ENCODE measurements around the gene PTPN3.
A peak's percentile ranks its signal among the peaks of the same experiment; 100 is the strongest.

The PTPN3 gene

DNA sequence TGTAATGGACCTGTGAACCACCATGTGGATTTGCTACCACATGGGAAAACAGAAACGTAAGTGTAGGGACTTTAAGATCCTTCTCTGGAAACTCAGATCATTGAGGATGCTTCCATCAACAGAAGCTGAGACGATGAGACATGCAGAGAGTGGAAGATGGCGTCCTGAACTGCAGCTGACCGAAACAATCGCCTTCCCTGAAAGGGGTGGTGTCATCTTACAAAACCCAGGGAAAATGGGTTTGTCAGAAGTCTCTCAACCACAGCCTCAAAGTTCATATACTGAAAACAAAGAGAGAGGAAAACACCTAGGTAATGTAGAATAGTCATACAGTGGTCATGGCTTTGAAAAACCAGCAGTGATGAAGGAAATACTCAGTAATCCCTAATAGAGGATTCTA, 6.6 kb upstream of the PTPN3 start:
- DNase-seq = no peak

DNA sequence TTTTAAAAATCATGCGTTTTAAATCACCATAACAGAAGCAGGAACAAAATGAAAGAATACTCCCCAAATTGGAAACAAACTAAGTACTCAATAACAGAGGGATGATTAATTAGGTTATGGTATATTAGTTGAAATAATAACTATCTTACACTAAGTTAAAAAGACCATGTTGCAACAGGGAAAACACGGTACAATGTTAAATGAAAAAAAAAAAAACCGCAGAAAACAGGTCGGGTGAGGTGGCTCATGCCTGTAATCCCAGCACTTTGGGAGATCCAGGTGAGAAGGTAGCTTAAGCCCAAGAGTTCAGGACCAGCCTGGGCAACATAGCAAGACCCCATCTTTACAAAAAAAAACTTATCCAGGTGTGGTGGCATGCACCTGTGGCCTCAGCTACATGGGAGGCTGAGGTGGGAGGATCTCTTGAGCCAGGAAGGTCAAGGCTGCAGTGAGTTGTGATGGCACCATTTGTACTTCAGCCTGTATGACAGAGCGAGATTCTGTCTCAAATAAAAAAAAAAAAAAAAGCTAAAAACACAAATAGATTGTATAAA, 2.4 kb upstream of the PTPN3 start:
- no peak for DNase-seq

DNA sequence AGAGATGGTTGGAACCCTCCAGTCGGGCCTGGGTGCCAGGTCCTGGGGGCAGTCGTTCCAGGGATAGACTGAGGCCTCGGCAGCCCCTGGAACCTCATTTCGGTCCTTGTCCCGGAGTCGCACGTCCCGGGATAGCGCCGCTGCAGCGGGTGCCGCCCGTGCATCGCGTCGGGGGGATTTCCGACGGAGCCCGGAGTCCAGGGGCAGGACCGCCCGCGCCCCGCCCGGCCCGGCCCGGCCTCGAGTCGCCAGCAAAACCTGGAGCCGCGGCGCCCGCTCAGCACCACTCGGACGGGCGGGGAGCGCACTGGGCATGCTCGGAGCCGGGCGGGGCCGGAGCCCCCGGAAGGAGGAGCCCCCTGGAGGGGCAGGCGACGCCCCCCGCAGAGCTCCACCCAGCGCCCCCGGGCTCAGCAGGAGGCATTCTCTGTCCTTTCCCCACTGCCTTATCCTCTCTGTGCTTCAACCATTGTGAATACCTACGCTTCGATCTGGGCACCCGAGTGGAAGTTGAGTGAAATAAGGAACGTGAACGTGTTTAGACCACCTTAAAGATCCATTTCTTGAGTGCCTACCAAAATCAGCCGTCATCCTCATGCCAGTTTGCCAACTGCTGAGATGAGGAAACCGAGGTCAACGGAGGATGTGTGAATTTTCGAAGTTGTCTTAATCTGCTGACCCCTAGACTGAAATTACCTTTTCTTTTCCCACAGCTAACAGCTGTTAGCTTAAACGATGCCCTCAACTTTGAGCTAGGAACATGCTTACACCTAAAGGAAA, 1.7 kb upstream of the PTPN3 start:
- DNase-seq = peak; percentile 45

DNA sequence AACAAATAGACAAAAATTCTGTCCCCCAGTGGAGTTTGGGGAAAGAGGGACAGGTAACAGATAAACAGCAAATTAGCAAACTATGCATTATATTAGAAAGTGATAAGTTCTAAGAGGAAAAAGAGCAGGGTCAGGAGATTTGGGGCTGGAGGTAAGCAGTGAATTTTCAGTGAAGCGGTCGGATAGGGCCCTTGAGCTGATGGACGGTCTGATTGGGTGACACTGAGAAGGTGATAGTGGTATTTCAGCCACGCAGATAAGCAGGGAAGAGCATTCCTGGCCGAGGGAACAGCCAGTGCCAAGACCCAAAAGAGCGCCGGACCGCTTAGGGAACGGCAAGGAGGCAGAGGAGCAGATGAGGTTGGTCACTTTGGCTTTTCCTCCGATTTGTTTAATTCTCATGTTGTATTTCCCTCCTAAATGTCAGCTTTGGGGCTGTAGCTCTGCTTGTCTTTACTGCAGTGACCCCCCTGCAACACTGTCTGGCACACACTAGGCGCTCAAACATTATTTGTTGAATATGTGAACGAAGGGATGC, 1.1 kb upstream of the PTPN3 start:
- DNase-seq = no peak

DNA sequence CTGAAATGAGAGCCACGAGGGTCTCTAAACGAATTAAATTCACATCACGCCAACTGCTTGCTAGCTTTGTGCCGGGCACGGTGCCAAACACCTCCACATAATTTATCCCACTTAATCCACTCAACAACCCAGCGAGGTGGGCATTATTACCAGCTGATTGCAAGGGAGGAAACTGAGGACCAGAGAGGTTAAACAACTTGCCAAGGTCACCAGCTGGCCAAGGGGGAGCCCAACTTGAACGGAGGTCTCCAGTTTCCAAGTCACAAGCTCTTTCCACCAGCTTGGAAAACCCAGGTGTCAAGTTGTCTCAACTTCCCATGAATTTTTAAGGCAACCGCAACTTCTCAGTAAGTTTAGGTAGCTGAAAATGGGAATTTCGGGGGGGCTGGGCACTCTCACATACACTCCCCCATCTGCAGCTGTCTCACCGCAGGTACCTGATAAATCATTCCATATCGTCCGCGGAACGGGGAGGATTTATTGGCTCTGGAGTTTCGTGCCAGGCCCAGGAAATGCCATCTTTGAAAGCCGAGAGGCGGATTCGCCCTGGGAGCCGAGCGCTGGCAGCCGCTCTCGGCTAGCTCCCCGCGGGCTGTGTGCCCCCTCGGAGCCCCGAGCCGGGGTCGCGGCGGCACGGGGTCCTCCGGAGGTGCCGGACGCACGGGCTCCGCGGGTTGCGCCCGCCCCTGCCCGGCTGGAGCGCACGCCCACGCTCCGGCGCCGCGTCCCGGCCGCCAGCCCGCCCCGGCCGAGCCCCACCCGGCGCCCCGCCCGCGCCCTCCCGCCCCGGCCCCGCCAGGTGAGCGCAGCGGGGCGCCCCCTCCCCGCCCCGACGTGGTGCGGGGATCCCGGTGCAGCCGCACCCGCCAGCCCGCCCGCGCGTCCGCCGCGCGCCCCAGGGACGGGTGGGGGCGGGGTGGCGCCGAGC, 617 bp downstream of the PTPN3 start:
- DNase-seq = peak; percentile 69

DNA sequence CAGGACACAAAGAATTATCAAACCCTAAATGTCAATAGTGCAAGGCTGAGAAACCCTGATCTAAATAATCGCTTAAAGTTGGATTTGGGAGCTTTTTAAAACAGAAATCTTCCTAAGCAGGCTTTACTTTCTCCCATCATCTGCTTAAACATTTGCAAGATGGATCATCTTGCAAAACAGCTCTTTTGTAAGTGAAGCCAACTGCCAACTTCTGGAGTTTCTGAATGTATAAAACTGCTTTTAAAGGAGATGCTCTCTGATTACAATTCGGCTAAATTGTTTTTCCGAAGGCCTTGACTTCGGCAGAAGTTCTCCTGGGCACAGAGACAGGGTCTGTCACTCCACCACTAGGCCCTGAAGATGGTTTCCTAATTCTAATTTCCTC, 1.3 kb downstream of the PTPN3 start:
- DNase-seq = no peak

DNA sequence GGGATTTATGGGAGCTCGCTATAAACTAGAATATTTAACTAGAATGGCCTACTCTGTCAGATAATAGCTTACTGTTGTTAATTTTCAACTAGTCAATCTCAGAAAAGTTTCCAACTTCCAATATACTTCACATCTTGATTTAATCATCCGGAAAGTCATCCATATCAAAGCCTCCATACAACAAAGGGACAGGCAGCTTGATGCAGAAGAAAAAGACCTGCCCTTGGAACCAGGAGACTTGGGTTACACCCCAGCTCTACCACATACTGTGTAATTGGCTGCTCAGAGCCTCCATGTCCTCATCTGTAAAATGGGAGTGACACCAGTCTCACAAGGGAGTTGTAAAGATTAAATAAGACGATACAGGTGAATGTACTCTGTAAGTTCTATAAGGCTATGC, 1.9 kb downstream of the PTPN3 start:
- no peak for DNase-seq

DNA sequence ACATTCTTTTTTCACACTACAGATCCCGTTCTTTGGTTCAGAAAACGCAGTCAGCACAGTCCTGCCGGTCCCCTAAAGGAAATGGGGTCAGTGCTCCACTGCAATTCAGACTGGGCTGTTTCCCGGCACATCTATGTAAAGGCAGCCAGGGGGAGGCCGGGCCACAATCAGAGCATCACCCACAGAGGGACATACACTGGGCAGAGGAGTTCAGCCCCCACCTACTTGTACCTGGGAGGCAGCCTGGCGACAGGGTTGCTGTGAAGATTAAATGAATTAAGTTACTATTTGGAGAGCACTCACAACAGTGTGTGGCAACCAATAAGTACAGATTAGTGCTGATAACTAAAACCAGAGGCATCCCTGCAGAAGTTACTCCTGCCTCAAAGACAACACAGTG, 4.5 kb downstream of the PTPN3 start:
- no peak for DNase-seq

DNA sequence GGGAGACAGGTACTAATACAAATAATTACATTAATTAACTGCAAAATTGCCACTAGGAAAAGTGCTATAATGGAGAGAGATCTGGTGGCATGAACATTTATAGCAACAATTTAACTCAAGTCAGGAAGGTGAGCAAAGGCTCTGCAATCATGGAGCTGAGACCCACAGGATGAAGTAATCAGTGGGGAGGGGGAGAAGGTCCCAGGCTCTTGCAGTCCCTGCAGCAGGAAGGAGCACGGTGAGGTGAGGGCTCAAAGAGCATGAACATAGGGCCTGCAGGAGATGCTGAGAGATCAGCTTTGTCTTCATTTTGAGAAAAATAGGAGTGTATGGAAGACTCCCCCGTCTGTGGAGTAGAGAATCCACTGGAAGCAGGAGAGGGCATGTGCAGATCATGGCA, 6.5 kb downstream of the PTPN3 start:
- no peak for DNase-seq

DNA sequence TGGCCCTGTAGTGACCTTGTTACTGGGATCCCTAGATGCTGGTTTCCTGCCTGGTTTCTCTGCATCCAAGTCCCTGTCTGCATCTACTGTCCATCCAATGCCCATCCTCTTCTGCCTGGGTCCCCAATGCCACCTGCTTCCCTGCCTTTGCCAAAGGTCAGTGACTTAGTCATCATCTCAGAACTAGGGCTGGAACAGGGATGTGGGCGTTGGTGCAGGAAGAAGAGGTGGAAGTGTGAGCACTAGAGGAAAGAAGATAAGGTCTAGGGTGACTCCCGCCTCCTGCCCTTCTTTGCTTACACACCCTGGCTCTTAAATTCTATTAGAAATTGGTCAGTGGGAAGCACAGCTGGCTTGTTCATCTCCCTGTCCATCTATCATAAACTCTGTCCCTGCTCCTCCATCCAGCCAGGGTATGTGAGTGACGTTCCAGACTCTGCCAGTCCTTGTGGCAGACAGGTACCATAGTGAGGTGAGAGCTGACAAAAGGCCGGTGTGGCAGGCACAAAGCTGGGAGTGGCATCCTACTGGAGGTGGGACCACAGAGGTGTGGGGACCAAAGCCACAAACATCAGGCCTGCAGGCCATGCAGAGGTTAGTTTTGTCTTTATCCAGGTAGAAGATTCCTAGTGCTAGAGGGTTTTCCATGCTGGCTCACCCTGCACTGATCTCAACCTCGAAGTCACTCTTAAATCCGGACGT, 9.2 kb downstream of the PTPN3 start:
- DNase-seq = no peak

DNA sequence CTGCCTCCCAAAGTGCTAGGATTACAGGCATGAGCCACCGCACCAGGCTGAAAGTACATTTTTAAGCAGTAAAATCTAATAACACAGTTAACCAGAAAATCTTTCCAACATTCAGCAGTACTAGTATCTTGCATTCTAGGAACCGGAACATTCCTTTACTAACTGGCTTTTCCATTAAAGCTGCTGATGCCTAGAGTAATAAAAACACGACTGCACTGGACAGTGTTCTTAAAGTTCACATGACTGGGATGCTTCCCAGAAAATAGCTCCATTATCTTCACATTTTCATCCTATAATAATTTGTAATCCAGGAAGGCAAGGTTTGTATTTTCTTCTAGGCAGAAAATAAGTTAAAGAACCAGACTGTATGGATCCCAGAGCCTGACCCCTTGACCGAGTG, 9.8 kb downstream of the PTPN3 start:
- no peak for DNase-seq

DNA sequence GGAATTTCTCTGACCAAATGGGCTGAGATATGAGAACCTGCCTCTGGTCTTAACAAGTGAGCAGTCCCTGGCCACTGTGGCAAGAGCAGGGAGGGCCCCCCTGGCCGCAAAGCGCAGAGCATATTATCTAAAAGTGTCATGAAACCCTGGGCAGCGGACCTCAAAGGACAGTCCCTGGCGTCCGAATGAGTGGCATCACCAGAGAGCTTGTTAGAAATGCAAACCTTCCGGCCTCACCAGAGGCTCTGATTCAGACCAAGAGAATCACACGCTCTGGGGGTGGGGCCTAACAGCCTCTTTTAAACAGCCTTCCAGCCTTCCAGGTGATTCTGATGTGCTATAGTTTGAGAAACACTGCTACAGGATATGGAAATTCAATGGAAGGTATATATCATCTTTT, 10.9 kb downstream of the PTPN3 start:
- DNase-seq = no peak

DNA sequence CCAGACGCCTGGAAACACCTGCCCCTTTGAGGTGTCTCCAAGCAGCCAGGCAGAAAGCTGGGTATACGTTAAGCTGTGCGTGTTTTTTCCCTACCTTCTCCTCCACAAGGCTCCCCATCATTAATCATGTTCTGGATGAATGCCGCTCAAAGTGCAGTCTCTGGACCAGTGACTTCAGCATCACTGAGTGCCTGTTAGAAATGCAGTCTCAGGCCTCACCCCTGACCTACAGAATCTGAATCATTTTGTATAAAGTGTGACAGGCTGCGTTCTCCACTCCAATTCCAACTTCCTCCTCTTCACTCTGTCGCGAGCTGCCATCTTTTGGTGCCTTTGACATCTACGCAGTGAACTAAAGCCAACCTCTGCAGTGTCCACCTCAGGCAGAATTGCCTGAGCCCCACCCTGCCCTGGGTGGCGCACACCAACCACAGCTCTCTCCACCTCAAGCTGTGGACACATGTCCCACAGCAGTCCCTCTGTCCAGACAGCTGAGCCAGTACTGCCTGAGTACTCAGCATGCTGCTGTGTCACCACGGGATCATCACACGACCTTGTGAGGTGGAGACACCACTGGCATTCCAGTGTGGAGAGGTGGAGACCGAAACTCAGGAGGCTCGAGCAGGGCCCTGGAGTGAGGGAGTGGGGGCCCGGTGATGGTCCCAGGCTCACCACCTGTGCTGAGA, 14.2 kb downstream of the PTPN3 start:
- DNase-seq = no peak

DNA sequence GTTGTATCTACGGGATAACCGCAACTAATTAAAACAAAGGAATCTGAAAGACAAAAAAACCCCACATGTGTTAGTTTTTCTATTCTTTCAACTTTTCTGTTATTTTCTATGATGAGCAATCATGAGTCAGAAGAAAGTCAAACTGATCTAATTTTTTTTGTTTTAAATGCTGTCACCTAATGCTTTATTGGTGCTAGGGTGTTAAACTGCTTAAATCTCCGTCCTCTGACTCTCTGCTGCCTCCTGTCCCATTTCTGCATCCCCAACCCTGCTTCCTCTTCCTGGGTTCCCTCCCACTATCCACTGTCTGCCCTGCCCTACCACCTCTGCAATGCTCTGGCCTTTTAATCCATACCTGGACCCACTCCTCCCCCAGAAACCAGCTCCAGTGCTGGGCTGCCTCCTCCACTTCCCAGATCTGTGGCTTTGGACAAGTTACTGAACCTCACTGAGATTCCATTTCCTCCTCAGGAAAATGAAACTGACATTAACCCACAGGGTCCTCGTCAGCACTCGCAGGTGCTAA, 15.7 kb downstream of the PTPN3 start:
- DNase-seq = no peak

DNA sequence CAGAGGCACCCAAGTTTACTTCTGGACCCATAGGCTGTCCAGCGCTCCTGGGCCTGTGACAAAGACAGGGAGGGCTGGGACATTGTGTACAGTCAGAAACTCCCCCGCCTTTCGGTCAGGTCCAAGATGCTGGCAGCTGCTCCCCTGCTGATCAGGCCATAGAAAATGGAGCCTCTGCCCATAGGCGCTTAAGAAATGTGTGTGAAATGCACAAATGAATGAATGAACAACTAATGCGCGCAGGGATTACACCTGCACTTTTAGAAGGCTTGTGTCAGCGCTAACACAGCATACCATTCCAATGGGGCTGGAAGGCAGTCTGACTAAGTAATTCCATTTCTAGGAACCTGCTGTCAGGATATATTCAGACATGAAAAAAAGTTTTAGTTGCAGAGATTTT, 16.3 kb downstream of the PTPN3 start:
- no peak for DNase-seq

DNA sequence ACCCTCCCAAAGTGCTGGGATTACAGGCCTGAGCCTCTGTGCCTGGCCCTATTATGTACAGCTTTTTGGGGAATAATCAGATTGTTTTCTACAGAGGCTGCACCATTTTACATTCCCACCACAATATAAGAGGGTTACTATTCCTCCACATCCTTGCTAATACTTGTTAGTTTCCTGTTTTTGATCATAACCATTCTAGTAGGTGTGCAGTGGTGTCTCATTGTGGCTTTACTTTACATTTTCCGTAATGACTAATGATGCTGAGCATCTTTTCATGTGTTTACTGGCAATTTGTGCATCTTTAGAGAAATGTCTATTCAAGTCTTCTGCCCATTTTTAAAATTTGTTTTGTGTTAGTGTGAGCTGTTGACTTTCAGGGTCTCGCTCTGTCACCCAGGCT, 18.3 kb downstream of the PTPN3 start:
- DNase-seq = no peak

DNA sequence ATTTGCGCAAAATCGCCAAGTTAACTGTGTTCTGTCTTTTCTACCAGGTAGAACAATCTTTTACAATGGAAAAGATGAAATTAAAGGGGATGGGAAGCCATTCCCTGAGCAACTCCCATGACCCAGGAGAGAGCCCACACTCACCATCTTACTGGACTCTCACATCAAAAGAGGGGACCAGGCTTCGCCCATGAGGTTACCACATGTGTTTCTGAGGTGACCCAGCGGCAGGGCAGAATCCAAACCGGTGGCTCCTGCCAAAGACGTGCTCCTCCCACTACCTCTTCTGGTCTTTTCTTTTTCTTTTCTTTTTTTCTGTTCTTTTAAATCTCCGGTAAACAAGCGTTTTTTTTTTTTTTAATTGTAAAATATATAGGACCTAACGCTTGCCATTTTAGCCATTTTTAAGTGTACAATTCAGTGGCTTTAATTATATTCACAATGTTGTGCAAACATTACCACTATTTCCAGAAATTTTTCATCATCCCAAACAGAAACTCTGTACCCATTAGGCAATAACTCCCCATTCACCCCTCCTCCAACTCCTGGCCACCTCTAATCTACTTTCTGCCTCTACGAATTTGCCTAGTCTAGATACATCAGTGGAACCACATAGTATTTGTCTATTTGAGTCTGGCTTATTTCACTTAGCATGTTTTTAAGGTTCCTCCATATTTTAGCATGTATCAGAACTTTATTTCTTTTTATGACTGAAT, 19.3 kb downstream of the PTPN3 start:
- no peak for DNase-seq

DNA sequence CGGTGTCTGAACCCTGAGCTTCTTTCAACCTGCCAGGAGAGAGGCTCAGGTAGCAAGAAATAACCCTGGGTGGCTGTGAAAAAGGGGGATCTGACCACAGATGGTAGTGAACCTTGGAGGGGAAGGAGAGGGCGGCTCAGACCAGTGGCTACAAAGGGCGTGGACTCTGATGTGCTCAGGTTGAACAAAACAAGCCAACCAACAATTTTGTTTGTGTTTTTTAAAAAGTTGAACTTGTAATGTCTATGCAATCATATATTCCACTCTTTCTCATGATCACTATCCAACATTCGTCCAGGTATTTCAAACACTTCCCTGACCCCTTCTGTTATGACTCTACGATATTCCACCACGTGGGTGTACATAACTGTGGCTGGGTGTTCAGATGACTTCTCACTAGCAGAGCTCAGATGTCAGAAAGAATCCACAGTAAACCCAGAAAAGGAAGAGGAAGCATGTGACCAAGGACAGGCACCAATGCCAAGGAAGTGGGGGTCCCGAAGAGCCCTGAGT, 20.0 kb downstream of the PTPN3 start:
- no peak for DNase-seq

DNA sequence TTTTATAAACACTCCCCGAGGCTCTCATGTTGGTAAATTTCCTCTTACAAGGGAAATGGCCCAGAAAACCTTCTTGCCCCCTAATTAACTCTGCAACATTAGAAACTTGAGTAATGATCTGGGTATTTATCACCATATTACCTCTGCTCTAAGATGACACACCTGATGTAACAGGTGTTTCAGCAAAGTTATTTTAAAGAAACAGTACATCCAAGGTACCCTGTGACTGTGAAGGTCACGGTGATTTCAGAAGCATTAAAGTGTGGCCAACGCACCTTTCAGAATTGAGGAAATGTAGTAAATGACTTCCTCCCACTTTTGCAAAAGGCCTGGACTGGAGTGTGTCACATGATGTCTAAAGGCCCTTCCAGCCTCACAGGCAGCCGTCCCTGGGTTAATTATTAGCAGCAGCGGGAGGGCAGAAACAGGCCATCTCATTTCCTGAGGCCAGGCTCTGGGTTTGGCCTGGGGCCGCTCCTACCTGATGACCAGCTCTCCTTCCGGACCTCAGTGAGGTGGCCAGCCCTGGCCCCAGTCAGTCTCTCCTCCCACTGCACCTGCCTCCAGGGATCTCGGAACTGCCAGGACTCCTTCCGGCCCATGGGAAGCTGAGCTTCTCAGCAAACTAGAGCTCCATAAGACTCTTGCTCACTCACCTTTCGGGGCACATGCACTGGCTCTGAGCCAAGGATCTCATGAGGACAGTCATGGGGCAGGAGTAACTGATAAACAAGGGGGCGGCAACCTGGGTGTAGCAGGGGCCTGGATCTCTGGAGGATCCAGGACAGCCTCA, 20.7 kb downstream of the PTPN3 start:
- no peak for DNase-seq

DNA sequence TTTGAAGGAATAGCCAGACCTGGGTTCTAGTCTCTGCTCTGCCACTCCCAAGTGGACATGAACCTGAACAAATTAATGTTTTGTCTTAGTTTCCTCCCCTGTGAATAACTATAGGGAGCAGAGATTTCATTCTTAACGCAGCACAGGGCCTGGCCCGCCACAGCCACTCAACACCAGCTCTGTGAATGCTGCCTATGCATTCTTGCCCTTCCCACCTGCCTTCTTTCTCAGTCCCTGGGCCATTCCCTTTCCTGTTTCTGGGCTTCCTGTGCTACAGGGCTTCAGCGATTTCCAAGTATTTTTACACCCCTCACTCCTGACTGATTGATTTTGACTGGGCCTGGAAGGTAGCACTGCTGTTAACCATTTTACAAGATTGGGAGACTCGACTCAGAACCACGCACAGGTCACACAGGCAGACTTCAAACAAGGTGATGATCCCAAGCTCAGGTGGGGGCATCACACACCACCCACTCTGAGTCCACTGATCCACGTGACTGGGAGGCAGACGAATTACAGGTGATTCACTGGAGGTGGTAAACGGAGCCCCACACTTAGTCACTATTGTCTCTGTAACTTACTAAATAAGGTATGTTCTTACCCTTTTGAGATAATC, 21.4 kb downstream of the PTPN3 start:
- no peak for DNase-seq
